Upper lobe of left lung (tissue), 4 donors: ENCODE data around the gene IMMP2L.

Experiments used
- CTCF ChIP-seq, 6 experiments: fragments of 450-650 bp in 4 of 6; fragments of 200-600 bp in 2 of 6; sonication (generic) in 2 of 6; IDR thresholded peaks; one replicate each; pipeline ENCODE4 v1.5.1; 2016 to 2019; ENCODE audit warnings: antibody characterized with exemption in 6 of 6
- EP300 ChIP-seq, 4 donors: sonication (generic); formaldehyde crosslinking; IDR thresholded peaks; one replicate each; pipeline ENCODE4 v1.5.1; 2017; ENCODE audit warnings: antibody characterized with exemption in 4 of 4, control low read depth in 2 of 4
- POLR2A ChIP-seq, 4 donors: fragments of 450-650 bp; IDR thresholded peaks; one replicate each; pipeline ENCODE4 v1.5.1; 2016 to 2017; ENCODE audit warnings: antibody characterized with exemption in 4 of 4, mild to moderate bottlenecking in 2 of 4

- TF ChIP-seq CTCF (IDR thresholded peaks at IDR 0.05) = no peak
- TF ChIP-seq POLR2A (IDR thresholded peaks at IDR 0.05) = no peak
- TF ChIP-seq EP300 (IDR thresholded peaks at IDR 0.05) = no peak
These were observed 388.3 kb downstream of the IMMP2L start for GRCh38 chr7:111173990-111174389.
